RWPE1 (cell line): ENCODE data around the gene PVALB.

ENCODE experiments used
- CTCF ChIA-PET: fragments of 350-600 bp; sonication (Branson Sonifier 250); formaldehyde crosslinking; extraction: SDS; loops from one replicate; lab custom pipeline; 2021; lab: Yijun Ruan, JAX
- POLR2A ChIA-PET: fragments of 400-600 bp; formaldehyde crosslinking; extraction: SDS; loops from one replicate; lab custom pipeline; 2020; ENCODE audit warnings: antibody characterized with exemption; ENCODE audit not compliant: low non-redundant PET; lab: Yijun Ruan, JAX
- DNase-seq: peaks from one replicate; pipeline ENCODE4 v3.0.0; 2012; ENCODE audit warnings: low spot score
- H3K27ac ChIP-seq: fragments of 450-650 bp; 2 replicates; pipeline ENCODE4 v1.5.1; 2017
- TF ChIP-seq, protein P1 (sequence below): fragments of 450-650 bp; conservative IDR thresholded peaks from 2 replicates; pipeline ENCODE4 v1.5.1; 2017; ENCODE audit warnings: low read depth, mild to moderate bottlenecking

Gene PVALB

DNA sequence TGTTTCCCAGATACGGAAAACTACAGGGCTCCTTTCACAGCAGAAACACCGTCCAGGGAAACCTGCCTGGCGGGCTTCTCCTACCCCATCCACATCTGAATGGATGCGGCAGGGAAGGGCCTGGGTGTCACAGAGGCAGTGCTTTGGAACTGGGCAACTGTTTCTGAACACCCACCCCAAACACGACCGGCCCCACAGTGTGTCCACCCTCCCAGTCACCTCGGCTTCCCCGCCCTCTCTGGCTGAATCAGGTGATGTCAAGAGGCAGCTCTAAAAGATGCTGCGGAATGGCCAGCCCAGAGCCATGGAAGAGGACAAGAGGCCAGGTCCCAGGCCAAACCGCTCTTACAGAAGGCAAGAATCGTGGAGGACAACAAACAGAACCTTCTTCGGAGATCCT, 62.9 kb downstream of the PVALB start:
- ChIA-PET POLR2A (no interaction called here), CTCF (no interaction called here)
- no peak for DNase-seq
- no peak overlapping the region for H3K27ac ChIP-seq
- TF ChIP-seq, protein P1, sequence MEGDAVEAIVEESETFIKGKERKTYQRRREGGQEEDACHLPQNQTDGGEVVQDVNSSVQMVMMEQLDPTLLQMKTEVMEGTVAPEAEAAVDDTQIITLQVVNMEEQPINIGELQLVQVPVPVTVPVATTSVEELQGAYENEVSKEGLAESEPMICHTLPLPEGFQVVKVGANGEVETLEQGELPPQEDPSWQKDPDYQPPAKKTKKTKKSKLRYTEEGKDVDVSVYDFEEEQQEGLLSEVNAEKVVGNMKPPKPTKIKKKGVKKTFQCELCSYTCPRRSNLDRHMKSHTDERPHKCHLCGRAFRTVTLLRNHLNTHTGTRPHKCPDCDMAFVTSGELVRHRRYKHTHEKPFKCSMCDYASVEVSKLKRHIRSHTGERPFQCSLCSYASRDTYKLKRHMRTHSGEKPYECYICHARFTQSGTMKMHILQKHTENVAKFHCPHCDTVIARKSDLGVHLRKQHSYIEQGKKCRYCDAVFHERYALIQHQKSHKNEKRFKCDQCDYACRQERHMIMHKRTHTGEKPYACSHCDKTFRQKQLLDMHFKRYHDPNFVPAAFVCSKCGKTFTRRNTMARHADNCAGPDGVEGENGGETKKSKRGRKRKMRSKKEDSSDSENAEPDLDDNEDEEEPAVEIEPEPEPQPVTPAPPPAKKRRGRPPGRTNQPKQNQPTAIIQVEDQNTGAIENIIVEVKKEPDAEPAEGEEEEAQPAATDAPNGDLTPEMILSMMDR = no peak

DNA sequence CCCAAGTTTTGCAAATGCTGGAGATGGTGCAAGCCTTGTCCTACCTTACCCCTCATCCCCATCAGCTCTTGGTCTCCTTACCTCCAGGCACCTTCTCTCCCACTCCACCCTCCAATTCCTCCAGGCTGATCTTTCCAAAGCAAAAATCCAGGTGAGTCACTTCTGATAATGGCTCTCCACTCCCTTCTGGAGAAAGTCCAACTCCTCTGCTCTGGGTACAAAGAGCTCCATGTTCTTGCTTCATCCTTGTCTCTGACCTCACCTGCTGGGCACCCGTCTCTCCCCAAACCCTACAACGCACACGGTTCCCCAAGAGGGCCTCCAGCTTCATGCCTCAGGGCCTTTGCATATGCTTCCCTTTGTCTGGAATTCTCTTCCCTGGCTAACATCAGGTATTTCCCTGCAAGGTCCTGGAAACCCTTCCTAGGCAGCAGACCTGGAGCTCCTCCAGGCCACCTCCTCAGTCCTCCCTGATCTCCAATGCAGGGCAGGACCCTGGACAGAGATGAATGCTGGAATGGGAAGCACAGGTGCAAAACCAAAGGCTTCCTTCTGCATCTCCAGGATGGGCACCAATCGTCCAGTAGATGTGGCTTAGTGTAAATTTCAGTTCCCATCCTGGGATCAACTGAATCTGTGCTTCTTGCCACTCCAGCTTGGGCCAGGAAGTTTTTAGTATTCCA, 63.6 kb downstream of the PVALB start:
- POLR2A ChIA-PET = no interaction called here
- TF ChIP-seq, protein P1 = no peak

More for the DNA sequence above, 63.6 kb downstream of the PVALB start:
- CTCF ChIA-PET = no interaction called here
- H3K27ac ChIP-seq = 0 out of 2 replicates have a peak overlapping the region, but pooled peaks have one; percentile 27
- peak; percentile 44 for DNase-seq
